ENCODE measurements around the gene ADGRB3. TPM values are rescaled to one million over a fixed set of nuclear protein-coding genes. Genes with fewer than 3 reads are reported as not detected.

The ADGRB3 gene
- polyA plus RNA-seq, 1 of the 3 experiments (the other 2 are of a cell fraction) = 0.12 TPM

DNA sequence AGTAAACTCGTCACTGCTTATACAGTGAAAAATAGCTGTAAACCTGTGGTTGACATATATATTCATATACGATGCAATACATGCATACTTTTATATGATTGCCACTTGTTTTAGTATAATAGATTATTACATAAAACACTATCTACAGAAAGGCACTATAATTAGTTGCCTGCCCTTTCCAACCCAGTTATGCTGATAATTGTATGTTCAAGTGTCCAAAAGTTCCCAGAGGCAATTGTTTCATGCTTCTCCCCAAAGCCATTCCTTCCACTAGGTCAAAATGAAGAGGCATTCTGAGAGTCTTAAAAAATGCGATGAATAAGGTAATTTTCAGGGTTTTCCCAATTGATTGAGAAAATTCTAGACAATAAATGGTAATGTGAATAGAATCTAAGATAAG is 727.1 kb downstream of the ADGRB3 start:
- no peak overlapping the region for H3K27ac ChIP-seq (ENCODE audit: low read depth in 2 of 2, low read length in 1 of 2)
- no peaks in the 10 kb centered on the region for H3F3A ChIP-seq (replicated peaks; ENCODE audit: insufficient read depth)
- no peak overlapping the region for H3K9ac ChIP-seq
- ChIA-PET CTCF (no interaction called here), POLR2A (no interaction called here)
- DNase-seq = no peak
- H3K4me2 ChIP-seq = no peak overlapping the region
- H4K20me1 ChIP-seq (ENCODE audit: insufficient read depth) = no peaks in the 10 kb centered on the region
- no peak overlapping the region for H3K4me3 ChIP-seq (ENCODE audit: low read depth in 2 of 2, low read length in 1 of 2)
- no peaks in the 10 kb centered on the region for H3K9me3 ChIP-seq
- no peaks in the 10 kb centered on the region for H3K79me2 ChIP-seq (ENCODE audit: insufficient read depth)
- no peak overlapping the region for H2AFZ ChIP-seq (ENCODE audit: low read depth)
- H3K4me1 ChIP-seq (ENCODE audit: control insufficient read depth in 1 of 2, insufficient read depth in 2 of 2, low read depth in 1 of 2, low read length in 1 of 2) = no peaks in the 10 kb centered on the region; a peak in 1 of 4 replicates
- H3K9me2 ChIP-seq = no peaks in the 10 kb centered on the region
- TF ChIP-seq, protein P1, sequence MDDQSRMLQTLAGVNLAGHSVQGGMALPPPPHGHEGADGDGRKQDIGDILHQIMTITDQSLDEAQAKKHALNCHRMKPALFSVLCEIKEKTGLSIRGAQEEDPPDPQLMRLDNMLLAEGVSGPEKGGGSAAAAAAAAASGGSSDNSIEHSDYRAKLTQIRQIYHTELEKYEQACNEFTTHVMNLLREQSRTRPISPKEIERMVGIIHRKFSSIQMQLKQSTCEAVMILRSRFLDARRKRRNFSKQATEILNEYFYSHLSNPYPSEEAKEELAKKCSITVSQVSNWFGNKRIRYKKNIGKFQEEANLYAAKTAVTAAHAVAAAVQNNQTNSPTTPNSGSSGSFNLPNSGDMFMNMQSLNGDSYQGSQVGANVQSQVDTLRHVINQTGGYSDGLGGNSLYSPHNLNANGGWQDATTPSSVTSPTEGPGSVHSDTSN (IDR thresholded peaks at IDR 0.05) = no peak
- TF ChIP-seq USF2 (IDR thresholded peaks at IDR 0.05; ENCODE audit: borderline replicate concordance, low read depth, low read length) = no peak
- no peak for TF ChIP-seq SIN3A (IDR thresholded peaks at IDR 0.05; ENCODE audit: borderline replicate concordance, low read depth, low read length)
- no peak for TF ChIP-seq EP300 (IDR thresholded peaks at IDR 0.05; ENCODE audit: borderline replicate concordance in 1 of 2, low read depth in 1 of 2, low read length in 1 of 2)
- no peak for TF ChIP-seq GATA2 (CRISPR knock-in tag; IDR thresholded peaks at IDR 0.05)
- no peak for TF ChIP-seq GABPA (IDR thresholded peaks at IDR 0.05; ENCODE audit: low read depth)
- TF ChIP-seq FOXM1 (IDR thresholded peaks at IDR 0.05; ENCODE audit: low read depth) = no peak
- TF ChIP-seq, protein P2, sequence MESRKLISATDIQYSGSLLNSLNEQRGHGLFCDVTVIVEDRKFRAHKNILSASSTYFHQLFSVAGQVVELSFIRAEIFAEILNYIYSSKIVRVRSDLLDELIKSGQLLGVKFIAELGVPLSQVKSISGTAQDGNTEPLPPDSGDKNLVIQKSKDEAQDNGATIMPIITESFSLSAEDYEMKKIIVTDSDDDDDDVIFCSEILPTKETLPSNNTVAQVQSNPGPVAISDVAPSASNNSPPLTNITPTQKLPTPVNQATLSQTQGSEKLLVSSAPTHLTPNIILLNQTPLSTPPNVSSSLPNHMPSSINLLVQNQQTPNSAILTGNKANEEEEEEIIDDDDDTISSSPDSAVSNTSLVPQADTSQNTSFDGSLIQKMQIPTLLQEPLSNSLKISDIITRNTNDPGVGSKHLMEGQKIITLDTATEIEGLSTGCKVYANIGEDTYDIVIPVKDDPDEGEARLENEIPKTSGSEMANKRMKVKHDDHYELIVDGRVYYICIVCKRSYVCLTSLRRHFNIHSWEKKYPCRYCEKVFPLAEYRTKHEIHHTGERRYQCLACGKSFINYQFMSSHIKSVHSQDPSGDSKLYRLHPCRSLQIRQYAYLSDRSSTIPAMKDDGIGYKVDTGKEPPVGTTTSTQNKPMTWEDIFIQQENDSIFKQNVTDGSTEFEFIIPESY (IDR thresholded peaks at IDR 0.05; ENCODE audit: borderline replicate concordance, low read depth) = no peak
- TF ChIP-seq RAD21 (IDR thresholded peaks at IDR 0.05; ENCODE audit: low read length) = no peak
- no peak for TF ChIP-seq RFX5 (IDR thresholded peaks at IDR 0.05; ENCODE audit: low read length)
- no peak for TF ChIP-seq FOSL2 (IDR thresholded peaks at IDR 0.05; ENCODE audit: borderline replicate concordance, low read depth)
- TF ChIP-seq MXI1 (IDR thresholded peaks at IDR 0.05; ENCODE audit: low read depth, low read length) = no peak
- no peak for TF ChIP-seq EZH2phosphoT487 (IDR thresholded peaks at IDR 0.05; ENCODE audit: borderline replicate concordance, low read depth)
- no peak for TF ChIP-seq POLR2AphosphoS5 (IDR thresholded peaks at IDR 0.05; ENCODE audit: low read depth, low read length)
- no peak for TF ChIP-seq TEAD4 (IDR thresholded peaks at IDR 0.05; ENCODE audit: borderline replicate concordance, insufficient read depth)
- TF ChIP-seq TAF1 (IDR thresholded peaks at IDR 0.05; ENCODE audit: borderline replicate concordance, low read depth, low read length) = no peak
- H3K36me3 ChIP-seq (replicated peaks in 1 of 2; ENCODE audit: control insufficient read depth in 1 of 2, insufficient read depth in 2 of 2, low read length in 1 of 2) = no peaks in the 10 kb centered on the region
- whole genome bisulfite sequencing (ENCODE audit: low lambda C conversion rate) = 56% methylated on average over 3 of the region's 3 CpGs
- no peaks in the 10 kb centered on the region for H3K27me3 ChIP-seq (ENCODE audit: insufficient read depth)
